ENCODE data around the gene MTIF3. TPM values are rescaled to one million over a fixed set of nuclear protein-coding genes. Genes with fewer than 3 reads are reported as not detected.

Gene MTIF3
- total RNA-seq, 1 experiment from 2014 or later, result 51.2 TPM

DNA sequence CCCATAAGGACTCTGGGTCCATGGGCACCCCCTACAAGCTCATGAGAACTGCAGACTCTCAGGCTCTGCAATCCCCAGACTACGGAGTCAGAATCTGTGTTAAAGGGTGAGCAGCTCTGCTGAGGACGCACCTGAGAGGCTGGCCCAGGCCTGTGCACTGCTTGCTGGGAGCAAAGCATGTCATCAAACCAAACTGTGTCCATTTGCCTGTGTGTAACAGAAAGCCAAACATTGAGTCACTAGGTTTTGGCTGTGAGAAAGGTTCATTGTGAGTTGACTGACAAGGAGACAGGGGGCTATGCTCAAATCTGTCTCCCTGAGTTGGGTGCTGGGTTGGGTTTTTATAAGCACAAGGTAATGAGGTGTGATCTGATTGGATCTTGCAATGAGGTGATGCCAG, 22.1 kb upstream of the MTIF3 start:
- Histone ChIP-seq H3K9me3 (replicated peaks) (no peaks in the 10 kb centered on the region), H3K4me1 (no peaks in the 10 kb centered on the region), H3K27me3 (peaks cover 9% of the 10 kb centered on the region), H3K4me3 (no peak overlapping the region), H3K36me3 (no peaks in the 10 kb centered on the region), H3K27ac (no peak overlapping the region)
- no peak for DNase-seq

DNA sequence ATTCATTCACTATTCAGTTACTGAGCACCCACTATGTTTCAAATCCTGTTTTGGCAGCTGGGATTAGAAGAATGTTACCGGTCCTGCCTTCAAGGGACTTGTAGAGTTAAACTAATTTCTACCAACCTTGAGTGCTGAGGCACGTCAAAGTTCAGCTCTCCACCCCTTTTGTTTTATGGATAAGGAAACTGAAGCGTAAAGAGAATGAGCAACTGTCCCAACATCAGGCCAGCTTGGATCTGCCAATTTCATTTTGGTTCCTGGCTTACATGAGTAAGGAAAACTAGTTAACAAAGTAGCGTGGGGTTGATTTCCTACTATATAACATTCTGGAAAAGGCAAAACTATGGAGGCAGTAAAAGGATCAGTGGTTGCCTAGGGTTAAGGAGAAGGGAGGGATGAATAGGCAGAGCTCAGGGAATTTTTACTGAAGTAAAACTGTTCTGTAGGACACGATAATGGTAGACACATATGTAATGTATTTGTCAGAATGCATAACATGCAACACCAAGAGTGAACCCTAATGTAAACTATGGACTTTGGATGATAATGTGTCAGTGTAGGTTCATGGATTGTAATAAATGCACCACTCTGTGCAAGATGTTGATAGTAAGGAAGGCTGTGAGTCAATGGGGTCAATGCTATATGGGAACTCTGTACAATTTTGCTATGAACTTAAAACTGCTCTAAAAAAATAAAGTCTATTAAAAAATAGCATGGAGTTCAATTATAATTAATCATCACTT, 19.9 kb upstream of the MTIF3 start:
- DNase-seq, result no peak
- Histone ChIP-seq H3K9me3 (replicated peaks) (no peaks in the 10 kb centered on the region), H3K27me3 (peaks cover 9% of the 10 kb centered on the region), H3K36me3 (no peaks in the 10 kb centered on the region), H3K4me1 (no peaks in the 10 kb centered on the region), H3K4me3 (no peak overlapping the region), H3K27ac (no peak overlapping the region)

DNA sequence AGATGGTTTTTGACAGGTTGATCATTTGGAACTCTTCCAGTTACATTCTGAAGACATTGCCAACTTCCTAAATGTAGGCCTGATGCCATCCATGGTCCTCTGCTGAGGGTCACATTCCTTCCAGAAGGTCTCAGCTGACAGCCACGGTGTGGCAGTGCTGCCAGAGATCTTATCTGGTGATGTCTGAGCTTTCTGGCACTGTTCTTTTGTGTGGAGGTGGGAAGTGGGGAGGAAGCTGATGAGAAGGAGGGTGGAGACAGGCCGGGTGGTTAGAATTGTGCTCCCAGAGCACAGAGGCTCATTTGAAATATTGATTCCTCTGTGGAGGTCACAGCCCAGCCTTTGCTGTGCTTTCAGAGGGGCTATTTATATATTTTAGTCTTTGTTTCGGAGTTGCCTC, 16.1 kb upstream of the MTIF3 start:
- Histone ChIP-seq H3K27ac (no peak overlapping the region), H3K9me3 (replicated peaks) (no peaks in the 10 kb centered on the region), H3K27me3 (peaks cover 11% of the 10 kb centered on the region), H3K4me1 (no peaks in the 10 kb centered on the region), H3K4me3 (no peak overlapping the region), H3K36me3 (no peaks in the 10 kb centered on the region)
- no peak for DNase-seq

DNA sequence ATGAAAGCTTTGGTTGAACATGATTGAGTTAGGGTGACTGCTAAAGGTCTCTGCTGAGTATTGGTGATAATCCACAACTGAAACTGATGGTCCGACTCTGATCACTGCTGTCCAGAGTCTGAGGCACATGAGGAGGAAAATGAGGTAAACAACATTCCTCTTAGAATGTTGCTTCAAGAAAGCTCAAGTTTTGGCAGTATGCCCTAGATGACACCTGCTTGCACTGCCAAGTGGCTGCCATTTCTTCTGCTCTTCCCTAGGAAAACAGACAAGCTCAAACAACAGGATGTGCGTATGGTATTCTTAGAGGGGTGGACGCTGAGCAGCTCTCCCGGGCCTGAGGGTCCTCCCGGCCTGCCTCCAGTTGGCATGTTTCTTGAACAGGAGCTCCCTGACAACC, 15.2 kb upstream of the MTIF3 start:
- H3K27ac ChIP-seq, result no peak overlapping the region
- no peaks in the 10 kb centered on the region for H3K36me3 ChIP-seq
- DNase-seq, result no peak
- no peak overlapping the region for H3K4me3 ChIP-seq
- peaks cover 11% of the 10 kb centered on the region for H3K27me3 ChIP-seq
- H3K4me1 ChIP-seq, result no peaks in the 10 kb centered on the region
- H3K9me3 ChIP-seq (replicated peaks), result no peaks in the 10 kb centered on the region

DNA sequence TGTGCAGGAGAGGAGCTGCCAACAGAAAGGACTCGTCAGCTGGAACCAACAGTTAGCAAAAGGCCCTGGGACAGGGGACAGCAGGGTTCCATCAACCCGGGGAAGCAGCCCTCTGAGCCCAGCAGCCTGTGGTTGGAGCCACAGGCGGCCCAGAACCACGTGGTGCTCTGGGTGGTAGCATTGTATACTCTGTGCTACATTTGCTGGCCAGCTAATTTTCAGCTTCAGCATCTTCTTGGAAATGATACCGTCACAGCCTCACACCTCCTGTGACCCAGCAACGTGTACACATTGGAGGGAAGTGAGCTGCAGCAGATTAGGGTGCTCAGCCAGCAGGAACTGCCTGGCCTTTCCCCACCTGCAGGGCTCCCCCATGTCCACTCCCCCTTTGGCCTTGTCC, 13.1 kb upstream of the MTIF3 start:
- Histone ChIP-seq H3K36me3 (no peaks in the 10 kb centered on the region), H3K27me3 (peaks cover 11% of the 10 kb centered on the region; the same call in 1 of the 2 replicates), H3K4me3 (no peak overlapping the region), H3K27ac (no peak overlapping the region), H3K9me3 (replicated peaks) (no peaks in the 10 kb centered on the region), H3K4me1 (no peaks in the 10 kb centered on the region)
- DNase-seq, result no peak

DNA sequence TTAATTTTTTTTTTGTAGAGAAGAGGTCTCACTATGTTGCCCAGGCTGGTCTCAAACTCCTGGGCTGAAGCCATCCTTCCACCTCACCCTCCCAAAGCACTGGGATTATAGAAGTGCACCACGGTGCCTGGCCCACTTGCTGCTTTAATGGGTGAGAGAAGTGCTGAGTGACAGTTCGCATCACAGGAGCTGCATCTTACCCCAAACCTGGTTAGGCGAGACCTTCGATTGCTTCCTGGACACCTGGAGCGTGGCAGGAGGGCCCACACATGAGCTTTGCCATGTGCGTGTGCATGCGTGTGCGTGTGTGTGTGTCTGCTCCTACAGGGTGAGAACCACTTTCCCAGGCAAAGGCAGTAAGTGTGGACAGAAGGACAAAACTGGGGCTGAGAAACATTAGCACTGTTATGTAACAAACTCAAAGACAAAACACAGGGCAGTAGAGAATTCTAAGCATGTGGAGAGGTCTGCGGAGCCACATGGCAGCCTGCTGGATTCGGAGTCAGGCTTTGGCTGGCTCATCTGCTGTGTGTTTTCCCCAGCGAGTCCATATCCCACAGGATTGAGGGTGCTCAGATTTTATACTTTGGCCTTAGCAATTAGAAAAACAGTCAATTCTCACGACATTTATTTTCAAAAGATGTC, 11.7 kb upstream of the MTIF3 start:
- no peak overlapping the region for H3K4me3 ChIP-seq
- no peaks in the 10 kb centered on the region for H3K36me3 ChIP-seq
- H3K4me1 ChIP-seq, result no peaks in the 10 kb centered on the region
- no peak for DNase-seq
- no peaks in the 10 kb centered on the region for H3K9me3 ChIP-seq (replicated peaks)
- H3K27me3 ChIP-seq, result peaks cover 11% of the 10 kb centered on the region; the same call in 1 of the 2 replicates
- no peak overlapping the region for H3K27ac ChIP-seq

DNA sequence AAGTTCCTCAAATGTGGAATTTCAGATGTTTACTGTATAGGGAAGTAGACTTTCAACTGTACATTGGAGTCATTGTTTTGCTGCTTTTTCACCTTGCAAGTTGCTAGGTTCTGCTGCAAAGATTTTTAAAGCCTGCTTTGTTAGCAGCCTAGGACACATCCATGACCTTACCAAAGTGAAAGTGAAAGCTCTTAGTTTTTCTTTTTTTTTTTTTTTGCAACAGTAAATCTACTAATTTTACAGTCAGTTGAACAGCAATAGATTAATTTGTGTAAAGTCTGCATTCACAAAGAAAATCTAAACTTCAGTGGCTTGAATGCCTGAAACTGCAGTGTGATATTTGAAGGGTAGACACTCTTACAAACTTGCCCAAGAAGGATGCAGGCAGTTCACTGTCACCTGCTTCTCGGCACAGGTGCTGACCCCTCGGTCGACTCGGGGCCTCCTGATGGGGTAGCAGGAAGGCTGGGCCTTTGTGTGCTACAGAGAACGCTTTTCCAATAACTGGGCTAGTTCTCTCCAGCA, 5.0 kb upstream of the MTIF3 start:
- H3K4me3 ChIP-seq, result no peak overlapping the region
- H3K4me1 ChIP-seq, result no peaks in the 10 kb centered on the region
- no peaks in the 10 kb centered on the region for H3K36me3 ChIP-seq
- no peak for DNase-seq
- peaks cover 5% of the 10 kb centered on the region; the same call in 1 of the 2 replicates for H3K27me3 ChIP-seq
- H3K27ac ChIP-seq, result no peak overlapping the region
- no peaks in the 10 kb centered on the region for H3K9me3 ChIP-seq (replicated peaks)

DNA sequence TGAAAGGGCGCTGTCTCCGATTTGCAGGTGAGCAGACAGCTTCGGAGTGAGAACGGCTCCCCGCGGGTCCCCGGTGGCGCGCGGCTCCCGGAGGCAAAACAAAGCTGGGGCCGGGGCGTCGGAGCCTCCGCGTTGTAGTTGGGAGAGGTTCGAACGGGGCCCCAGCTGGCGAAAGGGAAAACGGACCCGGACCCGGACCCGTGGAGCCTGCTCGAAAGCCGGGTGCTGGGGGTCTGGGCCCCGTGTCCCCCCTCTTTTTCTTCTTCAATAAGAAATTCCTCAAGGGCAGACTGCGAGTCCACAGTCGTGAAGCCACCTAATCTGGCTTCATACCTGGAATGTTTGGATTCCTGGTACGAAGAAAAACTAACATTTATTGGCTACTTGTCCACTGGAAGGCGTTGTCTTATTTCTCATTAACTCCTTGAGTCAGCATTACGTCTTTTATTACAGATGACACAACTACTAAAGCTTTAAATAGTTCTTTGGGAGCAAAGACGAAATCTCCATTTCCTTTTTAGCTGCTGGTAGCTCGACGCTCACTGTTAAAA, 632 bp upstream of the MTIF3 start:
- no peaks in the 10 kb centered on the region for H3K9me3 ChIP-seq (replicated peaks)
- DNase-seq, result peak in 1 of 2 experiments; percentile 29
- no peak overlapping the region for H3K27ac ChIP-seq

DNA sequence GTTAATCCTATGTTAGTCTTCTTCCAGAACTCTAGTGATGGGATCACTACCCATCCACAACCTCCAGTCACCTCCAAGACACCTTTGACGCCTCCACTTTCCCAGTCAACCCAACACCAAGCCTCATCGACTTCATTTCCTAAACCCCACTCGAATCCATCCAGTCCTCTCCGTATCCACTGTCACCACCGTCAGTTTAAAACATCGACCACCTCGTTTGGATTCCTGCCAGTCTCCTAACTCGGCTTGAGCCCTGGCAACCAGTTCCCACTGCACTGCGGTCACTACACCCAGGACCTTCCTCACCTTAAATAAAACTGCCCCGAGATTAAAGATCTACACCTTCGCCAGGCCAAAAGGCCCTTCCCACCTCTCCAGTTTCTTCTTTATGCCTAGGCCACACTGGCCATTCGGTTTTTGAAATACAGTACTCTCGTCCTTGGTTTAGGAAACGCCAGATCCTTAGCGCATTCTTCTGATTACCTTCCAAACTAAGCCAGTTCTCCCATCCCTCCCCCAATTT, 1.2 kb downstream of the MTIF3 start:
- Histone ChIP-seq H3K9me3 (replicated peaks) (no peaks in the 10 kb centered on the region), H3K4me1 (no peaks in the 10 kb centered on the region), H3K27me3 (no peaks in the 10 kb centered on the region), H3K4me3 (peak overlapping the region; percentile 70), H3K36me3 (no peaks in the 10 kb centered on the region), H3K27ac (peak overlapping the region; percentile 44)
- DNase-seq, result peak; percentile 18 to 43

More for the DNA sequence above, 632 bp upstream of the MTIF3 start:
- peak overlapping the region; percentile 70 for H3K4me3 ChIP-seq
- no peaks in the 10 kb centered on the region for H3K27me3 ChIP-seq
- no peaks in the 10 kb centered on the region for H3K36me3 ChIP-seq
- H3K4me1 ChIP-seq, result no peaks in the 10 kb centered on the region

DNA sequence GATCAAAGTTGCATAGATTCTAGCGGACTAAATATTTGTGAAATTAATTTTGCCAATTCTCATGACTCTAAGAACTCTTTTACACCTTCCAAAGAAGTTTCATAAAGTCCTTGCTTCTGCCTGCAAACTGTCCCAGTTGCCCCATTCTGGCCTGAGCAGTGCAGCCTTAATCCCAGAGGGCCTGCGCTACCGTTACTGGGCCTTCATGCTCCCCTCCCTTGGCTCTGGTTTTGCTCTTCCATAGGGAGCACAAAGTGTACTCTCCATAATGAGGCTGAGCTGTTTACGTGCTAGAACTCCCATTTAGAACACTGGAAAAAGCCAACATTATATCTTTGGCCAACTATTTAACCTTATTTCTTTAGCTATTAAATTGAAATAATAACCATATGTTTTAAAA, 2.1 kb downstream of the MTIF3 start:
- no peaks in the 10 kb centered on the region for H3K27me3 ChIP-seq
- H3K27ac ChIP-seq, result no peak overlapping the region
- H3K9me3 ChIP-seq (replicated peaks), result no peaks in the 10 kb centered on the region
- no peak for DNase-seq
- H3K4me3 ChIP-seq, result no peak overlapping the region
- no peaks in the 10 kb centered on the region for H3K4me1 ChIP-seq
- no peaks in the 10 kb centered on the region for H3K36me3 ChIP-seq

DNA sequence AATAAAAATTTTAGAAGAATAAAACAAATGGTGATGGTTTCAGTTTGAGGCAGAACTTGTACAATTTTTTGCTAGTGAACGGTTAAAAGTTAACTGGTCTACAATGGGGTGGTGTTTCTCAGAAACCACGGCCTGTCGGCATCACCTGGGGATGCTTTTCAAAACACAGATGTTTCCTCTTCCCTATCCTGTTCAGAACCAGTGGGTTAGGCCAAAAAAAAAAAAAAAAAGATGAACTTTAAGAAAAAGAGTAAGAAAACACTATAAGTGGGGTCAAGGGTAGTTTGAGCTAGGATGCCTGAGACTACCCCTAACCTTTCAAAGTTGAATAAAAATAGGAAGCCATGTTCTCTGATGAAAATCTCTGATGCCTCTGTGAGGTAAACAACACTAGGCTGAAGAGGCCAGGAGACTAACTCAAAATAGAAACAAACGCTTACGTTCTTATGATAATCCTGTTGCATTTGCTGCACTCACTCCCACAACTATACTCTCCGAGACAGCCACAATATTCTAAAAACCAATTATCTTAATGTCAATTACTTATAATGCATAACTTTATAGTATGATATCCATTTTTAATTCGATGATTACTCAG, 3.3 kb downstream of the MTIF3 start:
- H3K27me3 ChIP-seq, result no peaks in the 10 kb centered on the region
- H3K4me1 ChIP-seq, result no peaks in the 10 kb centered on the region
- H3K4me3 ChIP-seq, result no peak overlapping the region
- H3K9me3 ChIP-seq (replicated peaks), result no peaks in the 10 kb centered on the region
- no peaks in the 10 kb centered on the region for H3K36me3 ChIP-seq
- H3K27ac ChIP-seq, result no peak overlapping the region
- DNase-seq, result no peak

DNA sequence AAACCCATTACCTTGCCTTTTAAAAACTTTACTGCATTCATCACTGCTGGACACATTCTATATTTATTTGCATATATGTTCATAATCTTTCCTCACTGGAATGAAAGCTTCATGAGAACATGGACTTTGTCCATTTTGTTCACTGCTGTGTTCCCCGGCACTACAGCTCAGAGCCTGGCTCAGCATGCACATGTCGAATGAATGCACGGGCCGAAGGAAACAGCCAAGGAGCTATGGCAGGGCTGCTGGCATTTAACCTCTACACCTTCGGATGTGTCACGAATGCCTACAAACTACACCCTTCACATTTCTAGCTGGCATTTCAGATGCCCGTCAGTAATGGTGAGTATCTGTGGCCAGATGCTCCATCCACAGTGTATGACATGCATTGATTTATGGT, 7.6 kb downstream of the MTIF3 start:
- H3K4me1 ChIP-seq, result no peaks in the 10 kb centered on the region

DNA sequence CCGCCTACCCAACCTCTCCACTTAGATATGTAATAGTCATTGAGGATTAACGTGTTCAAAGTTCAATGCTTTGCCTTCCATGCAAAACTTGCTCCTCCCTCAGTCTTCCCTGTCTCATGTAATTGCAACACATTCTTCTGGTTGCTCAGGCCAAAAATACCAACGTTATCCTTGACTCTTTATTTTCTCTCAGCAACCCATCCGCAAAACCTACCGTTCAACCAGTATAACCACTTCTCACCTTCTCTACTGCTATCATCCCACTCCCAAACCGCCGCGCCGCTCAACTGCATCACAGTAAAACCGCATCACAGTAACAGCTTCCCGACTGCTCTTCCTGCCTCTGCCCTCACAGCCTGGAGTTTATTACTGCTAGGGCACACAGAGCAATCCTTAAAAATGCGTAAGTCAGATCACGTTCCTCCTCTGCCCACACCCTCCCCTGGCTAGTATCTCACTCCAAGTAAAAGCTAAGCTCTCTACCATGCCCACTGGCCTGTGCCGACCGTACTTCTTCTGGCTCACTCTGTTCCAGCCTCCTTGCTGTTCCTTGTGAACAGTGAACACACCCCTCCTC, 8.2 kb downstream of the MTIF3 start:
- Histone ChIP-seq H3K27me3 (no peaks in the 10 kb centered on the region), H3K27ac (no peak overlapping the region), H3K36me3 (no peaks in the 10 kb centered on the region), H3K9me3 (replicated peaks) (no peaks in the 10 kb centered on the region), H3K4me1 (no peaks in the 10 kb centered on the region), H3K4me3 (no peak overlapping the region)
- no peak for DNase-seq

More for the DNA sequence above, 7.6 kb downstream of the MTIF3 start:
- Histone ChIP-seq H3K27ac (no peak overlapping the region), H3K36me3 (no peaks in the 10 kb centered on the region), H3K9me3 (replicated peaks) (no peaks in the 10 kb centered on the region), H3K4me3 (no peak overlapping the region), H3K27me3 (no peaks in the 10 kb centered on the region)
- no peak for DNase-seq

DNA sequence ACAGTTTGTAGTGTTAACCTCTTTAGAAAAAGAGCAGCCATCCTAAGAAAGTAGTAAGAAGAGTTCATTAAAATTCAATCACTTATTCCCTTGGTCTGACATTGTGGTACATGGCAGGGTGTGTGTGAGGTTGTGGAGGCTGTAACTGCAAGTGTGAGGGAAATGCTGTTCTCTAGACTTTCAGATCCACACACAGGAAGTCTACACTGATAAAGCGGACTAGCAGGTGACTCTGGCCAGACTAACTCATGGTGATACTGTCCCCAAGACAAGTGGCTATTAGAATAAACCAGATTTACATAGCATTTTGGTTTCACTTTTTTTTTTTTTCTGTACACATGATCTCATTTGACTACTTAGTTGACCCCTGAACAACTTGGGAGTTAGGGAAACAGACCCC, 10.0 kb downstream of the MTIF3 start:
- DNase-seq, result no peak
- Histone ChIP-seq H3K4me3 (no peak overlapping the region), H3K36me3 (peaks cover 2% of the 10 kb centered on the region; the same call in 1 of the 2 replicates), H3K9me3 (replicated peaks) (no peaks in the 10 kb centered on the region), H3K27ac (no peak overlapping the region), H3K4me1 (no peaks in the 10 kb centered on the region), H3K27me3 (no peaks in the 10 kb centered on the region)
